ENCODE measurements around the gene ADTRP.

ADTRP gene

GRCh38 chr6:11702500-11703130 is 76.0 kb downstream of the ADTRP start:
- no peak overlapping the region for H3K9ac ChIP-seq

DNA sequence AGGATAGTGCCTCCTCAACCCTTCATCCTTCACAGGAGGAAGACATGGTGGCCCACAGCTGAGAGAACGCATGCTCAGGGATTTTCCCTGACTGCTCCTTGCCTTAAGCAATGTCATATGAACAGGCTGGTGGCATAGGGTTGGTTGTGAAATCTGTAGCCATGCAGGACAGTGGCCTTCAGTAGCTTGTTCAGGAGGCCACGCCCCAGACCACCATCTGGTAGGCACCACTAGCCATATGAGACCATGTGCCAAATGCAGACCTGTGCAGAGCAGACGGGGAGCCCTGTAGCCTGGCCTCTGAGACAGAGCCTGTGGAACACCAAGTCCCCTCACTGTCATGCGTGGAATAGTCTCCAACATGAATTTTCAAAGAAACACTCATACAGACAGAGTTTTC is 76.5 kb downstream of the ADTRP start:
- no peak overlapping the region for H3K4me2 ChIP-seq (ENCODE audit: low read length)
- no peaks in the 10 kb centered on the region for H3K4me1 ChIP-seq
- TF ChIP-seq, protein P1, sequence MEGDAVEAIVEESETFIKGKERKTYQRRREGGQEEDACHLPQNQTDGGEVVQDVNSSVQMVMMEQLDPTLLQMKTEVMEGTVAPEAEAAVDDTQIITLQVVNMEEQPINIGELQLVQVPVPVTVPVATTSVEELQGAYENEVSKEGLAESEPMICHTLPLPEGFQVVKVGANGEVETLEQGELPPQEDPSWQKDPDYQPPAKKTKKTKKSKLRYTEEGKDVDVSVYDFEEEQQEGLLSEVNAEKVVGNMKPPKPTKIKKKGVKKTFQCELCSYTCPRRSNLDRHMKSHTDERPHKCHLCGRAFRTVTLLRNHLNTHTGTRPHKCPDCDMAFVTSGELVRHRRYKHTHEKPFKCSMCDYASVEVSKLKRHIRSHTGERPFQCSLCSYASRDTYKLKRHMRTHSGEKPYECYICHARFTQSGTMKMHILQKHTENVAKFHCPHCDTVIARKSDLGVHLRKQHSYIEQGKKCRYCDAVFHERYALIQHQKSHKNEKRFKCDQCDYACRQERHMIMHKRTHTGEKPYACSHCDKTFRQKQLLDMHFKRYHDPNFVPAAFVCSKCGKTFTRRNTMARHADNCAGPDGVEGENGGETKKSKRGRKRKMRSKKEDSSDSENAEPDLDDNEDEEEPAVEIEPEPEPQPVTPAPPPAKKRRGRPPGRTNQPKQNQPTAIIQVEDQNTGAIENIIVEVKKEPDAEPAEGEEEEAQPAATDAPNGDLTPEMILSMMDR (IDR thresholded peaks at IDR 0.05), result no peak
- H2AFZ ChIP-seq, result no peak overlapping the region
- H3K27me3 ChIP-seq (ENCODE audit: control insufficient read depth, insufficient read depth, low read length), result no peaks in the 10 kb centered on the region
- H3K79me2 ChIP-seq, result no peaks in the 10 kb centered on the region
- no peak overlapping the region for H3K4me3 ChIP-seq (ENCODE audit: low read depth, low read length)
- no peaks in the 10 kb centered on the region for H3K36me3 ChIP-seq (ENCODE audit: control insufficient read depth, insufficient read depth, low read length)
- no peak overlapping the region for H3K9ac ChIP-seq
- no peak overlapping the region for H3K27ac ChIP-seq
- no peaks in the 10 kb centered on the region for H3K9me3 ChIP-seq (ENCODE audit: control insufficient read depth, low read length)

More at GRCh38 chr6:11702500-11703130, 76.0 kb downstream of the ADTRP start:
- no peak overlapping the region for H3K27ac ChIP-seq
- H2AFZ ChIP-seq, result no peak overlapping the region
- TF ChIP-seq, protein P1 (IDR thresholded peaks at IDR 0.05), result no peak
- no peak overlapping the region for H3K4me2 ChIP-seq (ENCODE audit: low read length)
- H3K79me2 ChIP-seq, result no peaks in the 10 kb centered on the region
- no peaks in the 10 kb centered on the region for H3K9me3 ChIP-seq (ENCODE audit: control insufficient read depth, low read length)
- no peak overlapping the region for H3K4me3 ChIP-seq (ENCODE audit: low read depth, low read length)
- no peaks in the 10 kb centered on the region for H3K27me3 ChIP-seq (ENCODE audit: control insufficient read depth, insufficient read depth, low read length)
- no peaks in the 10 kb centered on the region for H3K36me3 ChIP-seq (ENCODE audit: control insufficient read depth, insufficient read depth, low read length)
- H3K4me1 ChIP-seq, result no peaks in the 10 kb centered on the region

GRCh38 chr6:11701573-11701972 is 77.0 kb downstream of the ADTRP start:
- H3K79me2 ChIP-seq, result no peaks in the 10 kb centered on the region
- TF ChIP-seq, protein P1 (IDR thresholded peaks at IDR 0.05), result no peak
- no peaks in the 10 kb centered on the region for H3K27me3 ChIP-seq (ENCODE audit: control insufficient read depth, insufficient read depth, low read length)
- no peak overlapping the region for H3K9ac ChIP-seq
- no peaks in the 10 kb centered on the region for H3K9me3 ChIP-seq (ENCODE audit: control insufficient read depth, low read length)
- H2AFZ ChIP-seq, result no peak overlapping the region
- no peak overlapping the region for H3K4me2 ChIP-seq (ENCODE audit: low read length)
- no peaks in the 10 kb centered on the region for H3K4me1 ChIP-seq
- no peaks in the 10 kb centered on the region for H3K36me3 ChIP-seq (ENCODE audit: control insufficient read depth, insufficient read depth, low read length)
- H3K4me3 ChIP-seq (ENCODE audit: low read depth, low read length), result no peak overlapping the region
- H3K27ac ChIP-seq, result no peak overlapping the region

DNA sequence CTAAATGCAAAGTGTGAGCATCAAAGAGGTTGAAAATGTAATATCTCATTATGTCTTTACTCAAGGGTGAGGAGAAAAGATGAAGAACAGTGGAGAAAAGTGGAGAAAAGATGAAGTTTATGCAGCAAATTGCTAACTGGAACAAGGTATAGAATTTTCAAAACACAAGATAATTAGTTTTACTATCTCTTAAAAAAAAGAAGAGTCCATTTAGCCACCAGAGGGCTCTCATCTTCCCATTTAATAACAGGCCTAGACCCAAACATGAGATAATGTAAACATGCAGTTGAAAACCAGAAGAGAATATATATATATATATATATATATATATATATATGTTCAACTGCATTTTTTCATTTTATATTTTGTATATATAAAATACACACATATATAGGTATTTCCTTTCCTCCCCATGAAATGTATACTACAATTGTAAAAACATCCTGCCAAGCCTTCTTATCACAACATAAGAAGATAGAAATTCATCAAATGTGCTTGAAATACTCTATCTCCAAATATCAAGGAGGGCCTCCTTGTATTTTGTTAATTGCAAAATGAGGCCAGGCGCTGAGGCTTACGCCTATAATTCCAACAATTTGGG is 78.4 kb downstream of the ADTRP start:
- H3K9me3 ChIP-seq (ENCODE audit: control insufficient read depth, low read length), result no peaks in the 10 kb centered on the region

More for the DNA sequence above, 78.4 kb downstream of the ADTRP start:
- Histone ChIP-seq H3K4me3 (ENCODE audit: low read depth, low read length) (no peak overlapping the region), H3K9ac (no peak overlapping the region), H3K79me2 (no peaks in the 10 kb centered on the region), H3K27me3 (ENCODE audit: control insufficient read depth, insufficient read depth, low read length) (no peaks in the 10 kb centered on the region), H3K27ac (no peak overlapping the region), H3K4me2 (ENCODE audit: low read length) (no peak overlapping the region), H3K36me3 (ENCODE audit: control insufficient read depth, insufficient read depth, low read length) (no peaks in the 10 kb centered on the region), H3K4me1 (no peaks in the 10 kb centered on the region), H2AFZ (no peak overlapping the region)
- TF ChIP-seq, protein P1 (IDR thresholded peaks at IDR 0.05), result peak; percentile 51
